Neural progenitor cell (in vitro differentiated cells): Measurements from ENCODE around the gene MVB12B.

Source experiments
- EZH2 ChIP-seq: fragments of 200-600 bp; sonication (generic); IDR thresholded peaks from 2 replicates; pipeline ENCODE4 v1.6.1; 2017; ENCODE audit warnings: antibody characterized with exemption, mild to moderate bottlenecking, moderate library complexity
- EZH2phosphoT487 ChIP-seq: fragments of 200-600 bp; sonication (generic); IDR thresholded peaks from 2 replicates; pipeline ENCODE4 v1.6.1; 2017; ENCODE audit warnings: antibody characterized with exemption
- TF ChIP-seq, protein P1 (sequence below): fragments of 200-600 bp; sonication (generic); IDR thresholded peaks from 2 replicates; pipeline ENCODE4 v1.5.1; 2017; ENCODE audit warnings: antibody characterized with exemption, mild to moderate bottlenecking

DNA sequence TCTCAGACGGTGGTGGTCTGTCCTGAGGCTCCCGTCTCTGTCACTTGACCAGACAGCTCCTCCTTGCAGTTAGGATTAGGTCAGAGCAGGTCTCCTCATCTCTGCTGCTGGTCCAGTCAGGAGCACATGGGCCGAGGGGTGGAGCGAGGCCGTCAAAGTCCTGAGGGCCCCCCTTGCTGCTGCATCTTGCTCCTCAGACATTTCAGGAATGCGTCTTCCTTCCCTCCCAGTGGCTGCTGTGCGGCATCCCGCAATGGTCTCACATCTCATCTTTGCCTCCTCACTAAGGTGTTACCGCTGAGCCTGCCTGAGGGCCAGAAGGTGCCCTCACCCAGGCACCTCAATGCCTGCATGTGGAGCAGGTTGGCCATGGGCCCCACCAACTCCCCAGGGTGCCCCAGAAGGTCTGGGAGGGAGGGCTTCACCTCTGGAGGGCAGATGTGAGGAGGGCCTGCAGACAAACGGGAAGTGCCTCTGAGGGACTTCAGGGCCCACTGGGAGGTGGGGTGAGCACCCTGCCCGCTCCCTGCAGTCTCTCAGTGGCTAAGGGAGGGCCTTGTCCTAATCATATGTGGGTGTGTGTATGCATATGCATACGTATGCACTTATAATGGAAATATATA is 149.4 kb downstream of the MVB12B start:
- TF ChIP-seq, protein P1, sequence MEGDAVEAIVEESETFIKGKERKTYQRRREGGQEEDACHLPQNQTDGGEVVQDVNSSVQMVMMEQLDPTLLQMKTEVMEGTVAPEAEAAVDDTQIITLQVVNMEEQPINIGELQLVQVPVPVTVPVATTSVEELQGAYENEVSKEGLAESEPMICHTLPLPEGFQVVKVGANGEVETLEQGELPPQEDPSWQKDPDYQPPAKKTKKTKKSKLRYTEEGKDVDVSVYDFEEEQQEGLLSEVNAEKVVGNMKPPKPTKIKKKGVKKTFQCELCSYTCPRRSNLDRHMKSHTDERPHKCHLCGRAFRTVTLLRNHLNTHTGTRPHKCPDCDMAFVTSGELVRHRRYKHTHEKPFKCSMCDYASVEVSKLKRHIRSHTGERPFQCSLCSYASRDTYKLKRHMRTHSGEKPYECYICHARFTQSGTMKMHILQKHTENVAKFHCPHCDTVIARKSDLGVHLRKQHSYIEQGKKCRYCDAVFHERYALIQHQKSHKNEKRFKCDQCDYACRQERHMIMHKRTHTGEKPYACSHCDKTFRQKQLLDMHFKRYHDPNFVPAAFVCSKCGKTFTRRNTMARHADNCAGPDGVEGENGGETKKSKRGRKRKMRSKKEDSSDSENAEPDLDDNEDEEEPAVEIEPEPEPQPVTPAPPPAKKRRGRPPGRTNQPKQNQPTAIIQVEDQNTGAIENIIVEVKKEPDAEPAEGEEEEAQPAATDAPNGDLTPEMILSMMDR, result no peak
- TF ChIP-seq EZH2 (no peak), EZH2phosphoT487 (no peak)
